Ishikawa (cell line): ENCODE measurements around the gene TGM2.

Experiments
- EGR1 ChIP-seq: IDR thresholded peaks from 2 replicates; pipeline ENCODE4 v1.6.1; 2012
- EP300 ChIP-seq: IDR thresholded peaks from 2 replicates; pipeline ENCODE4 v1.6.1; 2012; ENCODE audit warnings: borderline replicate concordance
- NFIC ChIP-seq: IDR thresholded peaks from 2 replicates; pipeline ENCODE4 v1.6.1; 2012
- TAF1 ChIP-seq: IDR thresholded peaks from 2 replicates; pipeline ENCODE4 v1.6.1; 2012; ENCODE audit warnings: low read depth, mild to moderate bottlenecking
- YY1 ChIP-seq: IDR thresholded peaks from 2 replicates; pipeline ENCODE4 v1.6.1; 2012; ENCODE audit warnings: low read depth
- ZBTB7A ChIP-seq: IDR thresholded peaks from 2 replicates; pipeline ENCODE4 v1.6.1; 2012; ENCODE audit warnings: low read depth

GRCh38 chr20:38143646-38144554, 21.2 kb downstream of the TGM2 start:
- no peak for TF ChIP-seq TAF1
- TF ChIP-seq EP300: no peak
- TF ChIP-seq ZBTB7A: no peak
- no peak for TF ChIP-seq NFIC
- TF ChIP-seq EGR1: no peak
- TF ChIP-seq YY1: no peak
